Vagina (tissue), 2 donors: Measurements from ENCODE around the gene ENPP7. TPM values are rescaled to one million over a fixed set of nuclear protein-coding genes. Genes with fewer than 3 reads are reported as not detected.

Experiments used
- DNase-seq, 2 donors: peaks; one replicate each; pipeline ENCODE4 v3.0.0-alpha.2; 2017; ENCODE audit errors: extremely low spot score in 2 of 2
- H3K27ac ChIP-seq: fragments of 200-600 bp; sonication (generic); one replicate; pipeline ENCODE4 v1.5.1; 2019
- H3K27me3 ChIP-seq: fragments of 200-600 bp; sonication (generic); one replicate; pipeline ENCODE4 v1.5.1; 2019
- H3K36me3 ChIP-seq, 2 donors: fragments of 200-600 bp; sonication (generic); one replicate each; pipeline ENCODE4 v1.5.1; 2017 to 2019
- H3K4me1 ChIP-seq: fragments of 200-600 bp; sonication (generic); one replicate; pipeline ENCODE4 v1.5.1; 2019
- H3K4me3 ChIP-seq, 2 donors: fragments of 200-600 bp; sonication (generic); 1 replicate in 1 of 2; 2 replicates in 1 of 2; pipeline ENCODE4 v1.5.1; 2016 to 2019
- H3K9me3 ChIP-seq: fragments of 200-600 bp; sonication (generic); one replicate; pipeline ENCODE4 v1.5.1; 2019
- CTCF ChIP-seq, 3 experiments: fragments of 450-650 bp in 2 of 3; fragments of 200-600 bp in 1 of 3; sonication (generic) in 1 of 3; IDR thresholded peaks; one replicate each; pipeline ENCODE4 v1.5.1; 2017 to 2019; ENCODE audit warnings: antibody characterized with exemption in 3 of 3, mild to moderate bottlenecking in 2 of 3, moderate library complexity in 2 of 3
- POLR2A ChIP-seq, 2 donors: fragments of 450-650 bp; IDR thresholded peaks; one replicate each; pipeline ENCODE4 v1.6.1; 2017; ENCODE audit warnings: antibody characterized with exemption in 2 of 2, mild to moderate bottlenecking in 2 of 2, moderate library complexity in 2 of 2
- POLR2AphosphoS5 ChIP-seq, 2 donors: sonication (generic); formaldehyde crosslinking; IDR thresholded peaks; one replicate each; pipeline ENCODE4 v1.9.0; 2017; ENCODE audit warnings: antibody characterized with exemption in 2 of 2, mild to moderate bottlenecking in 2 of 2, low read depth in 1 of 2; ENCODE audit not compliant: insufficient read depth in 1 of 2
- intact Hi-C: fragments of 100-400 bp; cut with DNase I; formaldehyde crosslinking; loops from one replicate; pipeline ENCODE4 v1.15.1; 2023
- total RNA-seq: library from RNA; depleted of rRNA; stranded (reverse); fragments of >200 nt; gene quantifications from one replicate; pipeline ENCODE4 v1.2.3, GENCODE V29; 2016

ENPP7 gene
- total RNA-seq, 1 donor from 2014 or later = not detected

DNA sequence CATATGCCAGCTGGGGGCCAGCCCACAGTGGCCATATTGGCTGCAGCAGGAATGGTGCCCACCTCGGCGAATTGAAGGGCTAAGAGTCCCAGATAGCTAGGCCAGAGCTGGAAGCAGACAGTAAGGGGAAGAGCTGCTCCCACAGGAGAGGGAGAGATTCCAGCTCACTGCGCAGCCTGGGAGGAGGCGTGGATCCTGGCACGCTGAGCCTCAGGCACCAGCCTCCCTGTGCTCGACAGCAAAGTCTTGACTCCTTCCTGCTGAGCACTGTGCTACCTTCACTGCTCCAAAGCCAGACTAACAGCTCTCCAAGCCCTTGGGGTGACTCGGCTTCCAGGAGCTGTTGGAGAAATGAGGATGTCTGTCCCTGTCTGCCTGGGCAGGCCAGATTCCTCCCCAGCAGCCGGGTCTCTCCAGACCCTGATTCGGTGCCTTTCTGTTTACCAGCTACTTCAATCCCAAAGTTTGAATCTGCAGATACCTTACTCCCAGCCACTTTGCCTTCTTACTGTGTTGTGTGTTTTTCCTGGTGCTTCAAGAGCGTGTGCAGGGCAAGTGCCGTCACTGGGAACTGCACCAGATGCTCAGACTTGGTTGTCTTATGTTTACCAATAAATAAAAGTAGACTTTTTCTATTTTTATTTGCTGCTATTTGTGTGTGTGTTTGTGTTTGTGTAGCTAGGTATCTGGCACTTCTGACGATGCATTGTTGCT, 56.3 kb downstream of the ENPP7 start:
- Histone ChIP-seq H3K4me3 (no peak overlapping the region), H3K9me3 (no peaks in the 10 kb centered on the region), H3K4me1 (peaks cover 26% of the 10 kb centered on the region), H3K27me3 (peaks cover 21% of the 10 kb centered on the region), H3K27ac (no peak overlapping the region), H3K36me3 (no peaks in the 10 kb centered on the region)
- intact Hi-C loops = no loop called here
- DNase-seq = no peak
- TF ChIP-seq CTCF (IDR thresholded peaks at IDR 0.05) (no peak), POLR2A (IDR thresholded peaks at IDR 0.05) (no peak), POLR2AphosphoS5 (IDR thresholded peaks at IDR 0.05; ENCODE audit: insufficient read depth in 1 of 2, low read depth in 1 of 2) (no peak)

- no peaks in the 10 kb centered on the region for H3K9me3 ChIP-seq
- DNase-seq = no peak
- H3K36me3 ChIP-seq = no peaks in the 10 kb centered on the region
- peaks cover 28% of the 10 kb centered on the region for H3K27me3 ChIP-seq
- no peak overlapping the region for H3K4me3 ChIP-seq
- H3K4me1 ChIP-seq = peaks cover 40% of the 10 kb centered on the region
- TF ChIP-seq POLR2A (IDR thresholded peaks at IDR 0.05) (no peak), CTCF (IDR thresholded peaks at IDR 0.05) (no peak), POLR2AphosphoS5 (IDR thresholded peaks at IDR 0.05; ENCODE audit: insufficient read depth in 1 of 2, low read depth in 1 of 2) (no peak)
- no peak overlapping the region for H3K27ac ChIP-seq
- intact Hi-C loops = no loop called here
Observed at GRCh38 chr17:79788455-79788854, 57.7 kb downstream of the ENPP7 start.

DNA sequence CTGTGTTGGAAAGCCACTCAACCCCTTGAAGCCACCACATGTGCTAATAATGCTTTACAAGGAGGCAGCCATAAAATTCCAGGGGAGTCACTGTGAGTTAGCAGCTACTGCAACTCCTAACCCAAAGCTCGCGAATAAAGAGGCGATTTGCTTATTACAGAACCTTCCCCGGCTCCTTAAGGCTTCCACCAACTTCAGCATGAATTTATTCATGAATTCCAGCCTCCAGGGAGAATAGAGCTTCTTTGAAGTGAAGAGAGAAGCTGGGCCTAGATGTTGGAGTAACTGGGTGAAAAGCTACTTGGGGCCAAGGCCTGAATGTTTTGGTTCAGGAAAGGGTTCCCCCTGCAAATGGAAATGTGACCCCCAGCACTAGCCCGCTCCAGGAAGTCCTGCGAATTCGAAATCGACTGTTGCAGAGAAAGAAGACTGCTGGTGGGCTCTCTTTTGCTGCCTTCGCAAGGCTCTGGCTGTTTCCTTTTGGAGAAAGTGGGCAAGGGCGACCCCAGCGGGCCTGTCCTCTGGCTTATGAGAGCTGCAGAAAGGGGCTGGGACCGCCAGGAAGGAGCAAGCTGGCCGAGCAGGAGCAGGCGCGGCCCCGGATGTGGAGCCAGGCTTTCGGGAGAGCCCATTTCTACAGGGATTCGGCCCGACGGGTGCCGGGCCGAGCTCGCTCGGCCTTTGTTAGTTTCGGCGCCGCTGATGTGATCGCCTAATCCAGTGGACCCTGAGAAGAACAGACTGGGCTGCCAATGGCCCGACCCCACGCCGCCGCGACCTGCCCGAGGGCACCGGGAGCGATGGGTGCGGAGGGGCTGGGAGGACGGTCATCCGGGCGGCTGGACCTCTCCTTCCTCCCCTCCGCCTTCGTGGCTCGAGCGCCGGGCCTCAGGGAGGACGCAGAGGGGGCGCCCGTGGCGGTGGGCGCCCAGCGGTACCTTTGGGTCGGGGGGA, 58.5 kb downstream of the ENPP7 start:
- peaks cover 41% of the 10 kb centered on the region for H3K4me1 ChIP-seq
- H3K36me3 ChIP-seq = no peaks in the 10 kb centered on the region
- no peak overlapping the region for H3K4me3 ChIP-seq
- intact Hi-C loops = no loop called here
- no peak overlapping the region for H3K27ac ChIP-seq
- TF ChIP-seq CTCF (IDR thresholded peaks at IDR 0.05) = no peak
- no peak for TF ChIP-seq POLR2AphosphoS5 (IDR thresholded peaks at IDR 0.05; ENCODE audit: insufficient read depth in 1 of 2, low read depth in 1 of 2)
- TF ChIP-seq POLR2A (IDR thresholded peaks at IDR 0.05) = no peak
- H3K27me3 ChIP-seq = peaks cover 28% of the 10 kb centered on the region
- no peak for DNase-seq
- H3K9me3 ChIP-seq = no peaks in the 10 kb centered on the region

GRCh38 chr17:79789943-79790804, 59.4 kb downstream of the ENPP7 start:
- Histone ChIP-seq H3K27me3 (peaks cover 28% of the 10 kb centered on the region), H3K4me1 (peaks cover 41% of the 10 kb centered on the region)
- intact Hi-C loops = loop anchor here (10.0 kb wide), 1 partner anchor 205 kb away; no protein-coding TSS in a partner anchor

More at GRCh38 chr17:79789943-79790804, 59.4 kb downstream of the ENPP7 start:
- H3K4me3 ChIP-seq = no peak overlapping the region
- no peaks in the 10 kb centered on the region for H3K9me3 ChIP-seq
- H3K27ac ChIP-seq = no peak overlapping the region
- no peak for DNase-seq
- peak; percentile 35 to 64 (median 62) for TF ChIP-seq CTCF (IDR thresholded peaks at IDR 0.05)
- TF ChIP-seq POLR2A (IDR thresholded peaks at IDR 0.05) = no peak
- H3K36me3 ChIP-seq = no peaks in the 10 kb centered on the region
